Naive thymus-derived CD4-positive, alpha-beta T cell (primary cell): ENCODE results near the gene BCAS3. TPM values are rescaled to one million over a fixed set of nuclear protein-coding genes. Genes with fewer than 3 reads are reported as not detected.
A peak's percentile ranks its signal among the peaks of the same experiment; 100 is the strongest.

Experiments
- ATAC-seq: fragments of 150-1000 bp; cut with Tn5 transposase; 2 replicates; pipeline ENCODE4 v1.10.0; 2021; ENCODE audit warnings: mild to moderate bottlenecking, moderate library complexity
- CTCF ChIA-PET: fragments of 350-600 bp; sonication (Branson Sonifier 250); formaldehyde crosslinking; loops from one replicate; lab custom pipeline; 2021; ENCODE audit warnings: antibody characterized with exemption; lab: Charles Lee
- POLR2A ChIA-PET: fragments of 350-600 bp; sonication (Branson Sonifier 250); formaldehyde crosslinking; loops from one replicate; lab custom pipeline; 2021; ENCODE audit warnings: antibody characterized with exemption, inconsistent platforms; lab: Charles Lee
- DNase-seq, 9 donors: peaks; one replicate each; pipeline versions ENCODE4 v3.0.0 to v3.0.0-alpha.2; 2020 to 2022; ENCODE audit warnings: mixed read lengths in 1 of 9
- H3K27ac ChIP-seq: one replicate; pipeline ENCODE4 v1.7.0; 2013; ENCODE audit warnings: mild to moderate bottlenecking, low read depth, low read length, moderate library complexity
- H3K27me3 ChIP-seq, 2 donors: one replicate each; pipeline ENCODE4 v1.7.0; 2013; ENCODE audit warnings: low read length in 2 of 2, mild to moderate bottlenecking in 2 of 2, moderate library complexity in 2 of 2; ENCODE audit not compliant: control insufficient read depth in 2 of 2, insufficient read depth in 2 of 2
- H3K36me3 ChIP-seq, 3 experiments: 1 replicate in 2 of 3; 2 replicates in 1 of 3; pipeline ENCODE4 v1.7.0; 2013; ENCODE audit warnings: low read length in 3 of 3, mild to moderate bottlenecking in 3 of 3, moderate library complexity in 1 of 3; ENCODE audit not compliant: insufficient read depth in 3 of 3, control insufficient read depth in 2 of 3
- H3K4me1 ChIP-seq, 2 donors: one replicate each; pipeline ENCODE4 v1.7.0; 2013; ENCODE audit warnings: low read length in 2 of 2, mild to moderate bottlenecking in 2 of 2, moderate library complexity in 1 of 2; ENCODE audit not compliant: control insufficient read depth in 2 of 2, insufficient read depth in 2 of 2
- H3K4me3 ChIP-seq: 2 replicates; pipeline ENCODE4 v1.7.0; 2013; ENCODE audit warnings: mild to moderate bottlenecking, low read length
- H3K9me3 ChIP-seq, 3 experiments: 1 replicate in 2 of 3; 2 replicates in 1 of 3; pipeline ENCODE4 v1.7.0; 2013; ENCODE audit warnings: low read length in 3 of 3; ENCODE audit not compliant: control insufficient read depth in 2 of 3
- H3K27ac Mint-ChIP-seq, 9 donors: one replicate each; pipeline ENCODE4 v1.8.0; 2020 to 2022; ENCODE audit warnings: mixed read lengths in 9 of 9, mild to moderate bottlenecking in 8 of 9, moderate library complexity in 5 of 9, inconsistent platforms in 2 of 9
- H3K27me3 Mint-ChIP-seq, 5 donors: one replicate each; pipeline ENCODE4 v1.8.0; 2021 to 2022; ENCODE audit warnings: mixed read lengths in 5 of 5, mild to moderate bottlenecking in 1 of 5
- H3K36me3 Mint-ChIP-seq, 5 donors: one replicate each; pipeline ENCODE4 v1.8.0; 2020 to 2022; ENCODE audit warnings: mixed read lengths in 5 of 5, mild to moderate bottlenecking in 3 of 5, inconsistent platforms in 1 of 5
- H3K4me1 Mint-ChIP-seq, 7 donors: one replicate each; pipeline ENCODE4 v1.8.0; 2020 to 2022; ENCODE audit warnings: mixed read lengths in 7 of 7, mild to moderate bottlenecking in 3 of 7, inconsistent platforms in 1 of 7
- H3K4me3 Mint-ChIP-seq, 10 donors: one replicate each; pipeline ENCODE4 v1.8.0; 2020 to 2022; ENCODE audit warnings: mild to moderate bottlenecking in 10 of 10, mixed read lengths in 10 of 10, moderate library complexity in 6 of 10, inconsistent platforms in 2 of 10
- H3K9me3 Mint-ChIP-seq, 11 donors: one replicate each; pipeline ENCODE4 v1.8.0; 2020 to 2022; ENCODE audit warnings: mixed read lengths in 11 of 11, mild to moderate bottlenecking in 4 of 11, inconsistent platforms in 1 of 11, moderate library complexity in 1 of 11
- intact Hi-C, 2 donors: fragments of 100-400 bp; cut with micrococcal nuclease; formaldehyde crosslinking; loops; one replicate each; pipeline ENCODE4 v1.15.1; 2023
- polyA plus RNA-seq, 2 donors: library from polyadenylated mRNA; unstranded; fragments of 300-500 nt; fragmentation: Illumina TruSeq; gene quantifications; one replicate each; pipeline ENCODE4 v1.2.3, GENCODE V29; 2021
- total RNA-seq, 6 experiments: library from RNA in 5 of 6; stranded (reverse) in 5 of 6; gene quantifications; 1 replicate in 5 of 6; 2 replicates in 1 of 6; pipeline ENCODE4 v1.2.3 and lab custom pipeline; 2021 to 2026

The BCAS3 gene
- total and polyA plus RNA-seq, 7 experiments from 2014 or later, result 18.4 to 57.8 (median 37.5) TPM

DNA sequence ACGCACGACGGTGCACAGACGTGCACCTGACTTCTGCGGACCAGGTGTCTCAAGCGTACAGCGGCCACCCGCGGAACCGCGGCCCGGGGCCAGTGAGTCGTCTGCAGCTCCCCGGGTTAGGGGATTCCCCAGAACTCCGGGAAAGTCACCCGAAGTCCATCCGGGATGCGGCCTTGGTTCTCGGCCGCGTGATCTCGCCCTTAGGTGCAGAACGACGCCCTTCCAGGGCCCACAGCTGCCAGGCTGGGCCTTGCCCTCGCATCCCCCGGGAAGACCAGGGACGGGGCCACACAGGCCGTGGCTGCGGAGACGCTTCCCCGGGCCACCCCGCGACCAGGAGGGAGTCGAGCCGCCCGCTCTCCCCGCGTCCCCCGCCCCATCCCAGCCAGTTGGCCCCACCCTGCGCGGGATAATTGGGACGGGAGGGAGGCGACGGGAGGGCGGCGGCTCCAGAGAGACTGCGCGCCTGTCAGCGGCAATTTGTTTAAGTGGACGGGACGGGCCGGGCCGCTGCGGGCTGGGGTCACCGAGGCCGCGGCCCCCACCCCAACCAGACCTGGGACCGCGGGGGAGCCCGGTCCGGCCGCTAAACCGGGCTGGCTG is 718.4 kb downstream of the BCAS3 start:
- H3K27me3 ChIP-seq, result peaks cover 0 to 15% of the 10 kb centered on the region in 2 donors
- intact Hi-C loops, result no loop called here
- H3K27me3 Mint-ChIP-seq, result peaks cover 34 to 49% (median 37%) of the 10 kb centered on the region in 5 donors
- CTCF ChIA-PET, result no interaction called here
- no peaks in the 10 kb centered on the region for H3K36me3 ChIP-seq
- DNase-seq, result no peak
- no peak overlapping the region for H3K27ac Mint-ChIP-seq
- POLR2A ChIA-PET, result no interaction called here
- H3K27ac ChIP-seq, result no peak overlapping the region
- ATAC-seq, result no peak
- H3K4me3 Mint-ChIP-seq, result peak overlapping the region in 2 of 10 donors; percentile 18 to 47
- peaks cover 0 to 4% (median 0%) of the 10 kb centered on the region in 11 donors for H3K9me3 Mint-ChIP-seq
- H3K4me1 Mint-ChIP-seq, result peaks cover 10 to 22% (median 19%) of the 10 kb centered on the region in 7 donors
- no peaks in the 10 kb centered on the region for H3K9me3 ChIP-seq
- peaks cover 0 to 22% of the 10 kb centered on the region in 2 donors for H3K4me1 ChIP-seq
- H3K36me3 Mint-ChIP-seq, result peaks cover 0 to 12% (median 0%) of the 10 kb centered on the region in 5 donors
- H3K4me3 ChIP-seq, result no peak overlapping the region

DNA sequence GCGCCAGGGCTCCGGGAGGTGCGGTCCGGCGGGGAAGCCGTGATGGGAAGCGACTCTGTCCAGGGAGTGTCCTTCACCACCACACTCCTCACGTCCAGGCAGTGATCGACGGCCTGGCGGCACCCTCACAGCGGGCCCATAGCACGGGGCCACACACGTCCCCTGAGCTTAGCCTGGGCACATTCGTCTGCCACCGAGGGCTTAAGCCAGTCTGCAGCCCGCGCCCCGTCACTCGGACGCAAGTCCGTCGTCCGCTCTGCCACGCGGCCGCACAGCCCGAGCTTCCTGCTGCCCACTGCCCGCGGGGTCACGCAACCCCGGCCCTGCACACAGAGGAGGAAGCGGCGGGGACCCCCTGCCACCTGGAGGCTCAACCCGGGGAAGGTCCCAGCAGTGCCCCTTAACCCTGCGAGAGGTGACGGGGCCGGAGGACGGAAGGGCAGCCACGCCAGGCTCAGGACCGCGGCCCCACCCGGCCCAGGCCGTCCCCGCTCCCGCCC is 719.0 kb downstream of the BCAS3 start:
- intact Hi-C loops, result no loop called here
- Histone ChIP-seq H3K36me3 (no peaks in the 10 kb centered on the region), H3K27ac (no peak overlapping the region), H3K9me3 (no peaks in the 10 kb centered on the region), H3K27me3 (peaks cover 0 to 21% of the 10 kb centered on the region in 2 donors), H3K4me3 (no peak overlapping the region), H3K4me1 (peaks cover 0 to 26% of the 10 kb centered on the region in 2 donors)
- H3K4me1 Mint-ChIP-seq, result peaks cover 10 to 27% (median 25%) of the 10 kb centered on the region in 7 donors
- no peak for ATAC-seq
- H3K4me3 Mint-ChIP-seq, result no peak overlapping the region
- peaks cover 0 to 12% (median 0%) of the 10 kb centered on the region in 5 donors for H3K36me3 Mint-ChIP-seq
- peaks cover 0 to 4% (median 0%) of the 10 kb centered on the region in 11 donors for H3K9me3 Mint-ChIP-seq
- ChIA-PET POLR2A (no interaction called here), CTCF (no interaction called here)
- peaks cover 37 to 54% (median 43%) of the 10 kb centered on the region in 5 donors for H3K27me3 Mint-ChIP-seq
- DNase-seq, result no peak
- H3K27ac Mint-ChIP-seq, result no peak overlapping the region

DNA sequence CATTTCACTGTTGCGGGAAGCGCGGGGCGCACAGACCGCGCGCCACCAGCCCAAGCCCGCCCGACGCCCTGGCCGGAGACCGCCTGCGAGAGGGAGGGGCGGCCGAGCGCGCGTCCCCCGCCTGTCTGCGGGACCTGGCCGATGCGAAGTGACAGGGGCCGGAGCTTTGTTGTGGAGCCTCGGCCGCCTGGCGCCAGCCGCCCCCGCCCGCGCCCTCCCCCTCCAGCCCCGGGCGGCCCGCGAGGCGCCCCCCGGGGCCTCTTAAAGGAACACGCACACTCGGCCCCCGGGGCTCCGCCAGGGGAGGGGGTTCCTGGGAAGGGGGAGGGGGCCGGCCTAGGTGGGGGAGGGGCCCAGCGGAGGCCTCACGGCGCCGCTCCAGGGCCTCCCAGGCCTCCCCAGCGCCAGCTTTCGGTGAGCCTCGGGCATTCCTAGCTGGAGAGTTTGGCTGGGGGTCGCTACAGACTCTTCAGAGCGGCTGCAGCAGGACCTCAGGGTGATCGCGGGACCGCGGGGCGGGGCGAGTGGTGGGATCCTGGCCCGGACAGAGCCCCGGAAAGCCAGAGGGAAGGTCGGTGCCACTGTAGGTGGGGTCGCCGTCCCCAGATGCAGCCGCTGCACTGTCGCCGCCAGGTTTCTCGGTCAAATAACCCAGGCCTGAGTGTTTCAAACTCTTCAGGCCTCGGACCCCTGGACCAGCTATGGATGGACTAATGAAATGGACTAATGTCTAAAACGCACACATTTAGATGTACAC is 719.6 kb downstream of the BCAS3 start:
- H3K4me3 ChIP-seq, result no peak overlapping the region
- Mint-ChIP-seq H3K36me3 (peaks cover 0 to 8% (median 0%) of the 10 kb centered on the region in 5 donors), H3K27me3 (peaks cover 39 to 60% (median 46%) of the 10 kb centered on the region in 5 donors), H3K4me1 (peaks cover 10 to 30% (median 25%) of the 10 kb centered on the region in 7 donors), H3K9me3 (peaks cover 0 to 4% (median 0%) of the 10 kb centered on the region in 11 donors), H3K4me3 (peak overlapping the region in 5 of 10 donors; percentile 26 to 83 (median 60)), H3K27ac (no peak overlapping the region)
- DNase-seq (no peak), ATAC-seq (no peak)
- intact Hi-C loops, result no loop called here
- H3K4me1 ChIP-seq, result peaks cover 0 to 26% of the 10 kb centered on the region in 2 donors
- peaks cover 0 to 22% of the 10 kb centered on the region in 2 donors for H3K27me3 ChIP-seq
- H3K9me3 ChIP-seq, result no peaks in the 10 kb centered on the region
- ChIA-PET CTCF (interaction anchor here (0.6 kb wide), 1 partner anchor 463 kb away, joined by 3 read pairs; no protein-coding TSS in a partner anchor), POLR2A (no interaction called here)
- H3K27ac ChIP-seq, result no peak overlapping the region
- H3K36me3 ChIP-seq, result no peaks in the 10 kb centered on the region

DNA sequence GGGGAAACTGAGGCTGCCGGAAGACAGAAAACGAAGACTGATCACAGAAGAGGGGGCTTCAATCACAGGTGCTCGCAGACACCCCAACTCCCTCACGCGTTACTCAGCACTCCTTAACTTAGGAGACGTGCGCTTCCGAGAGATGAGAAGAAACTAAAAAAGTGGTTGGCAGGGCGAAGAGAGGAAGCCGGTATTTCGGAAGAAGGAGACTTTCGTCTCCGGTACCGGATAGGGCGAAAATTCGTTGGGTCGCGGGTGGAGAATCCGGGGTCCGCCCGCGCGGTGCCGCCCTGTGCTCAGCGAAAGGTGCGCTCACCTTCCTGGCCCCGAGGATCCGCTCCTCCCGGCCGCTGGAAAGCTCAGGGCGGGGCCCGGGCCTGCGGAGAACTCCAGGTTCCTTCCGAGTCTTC is 721.1 kb downstream of the BCAS3 start:
- no peak for DNase-seq
- peaks cover 24 to 44% (median 40%) of the 10 kb centered on the region in 7 donors for H3K4me1 Mint-ChIP-seq
- H3K9me3 ChIP-seq, result no peaks in the 10 kb centered on the region
- no peaks in the 10 kb centered on the region for H3K36me3 ChIP-seq
- peaks cover 0 to 3% (median 0%) of the 10 kb centered on the region in 5 donors for H3K36me3 Mint-ChIP-seq
- peaks cover 6 to 30% of the 10 kb centered on the region in 2 donors for H3K4me1 ChIP-seq
- POLR2A ChIA-PET, result no interaction called here
- CTCF ChIA-PET, result no interaction called here
- intact Hi-C loops, result no loop called here
- H3K9me3 Mint-ChIP-seq, result peaks cover 0 to 4% (median 0%) of the 10 kb centered on the region in 11 donors
- H3K4me3 ChIP-seq, result no peak overlapping the region
- peak overlapping the region; percentile 64 to 84 (median 78) for H3K4me3 Mint-ChIP-seq
- ATAC-seq, result no peak
- H3K27me3 ChIP-seq, result peaks cover 0 to 26% of the 10 kb centered on the region in 2 donors
- H3K27ac ChIP-seq, result no peak overlapping the region
- H3K27ac Mint-ChIP-seq, result peak overlapping the region in 1 of 9 donors; percentile 85
- H3K27me3 Mint-ChIP-seq, result peaks cover 49 to 67% (median 56%) of the 10 kb centered on the region in 5 donors

DNA sequence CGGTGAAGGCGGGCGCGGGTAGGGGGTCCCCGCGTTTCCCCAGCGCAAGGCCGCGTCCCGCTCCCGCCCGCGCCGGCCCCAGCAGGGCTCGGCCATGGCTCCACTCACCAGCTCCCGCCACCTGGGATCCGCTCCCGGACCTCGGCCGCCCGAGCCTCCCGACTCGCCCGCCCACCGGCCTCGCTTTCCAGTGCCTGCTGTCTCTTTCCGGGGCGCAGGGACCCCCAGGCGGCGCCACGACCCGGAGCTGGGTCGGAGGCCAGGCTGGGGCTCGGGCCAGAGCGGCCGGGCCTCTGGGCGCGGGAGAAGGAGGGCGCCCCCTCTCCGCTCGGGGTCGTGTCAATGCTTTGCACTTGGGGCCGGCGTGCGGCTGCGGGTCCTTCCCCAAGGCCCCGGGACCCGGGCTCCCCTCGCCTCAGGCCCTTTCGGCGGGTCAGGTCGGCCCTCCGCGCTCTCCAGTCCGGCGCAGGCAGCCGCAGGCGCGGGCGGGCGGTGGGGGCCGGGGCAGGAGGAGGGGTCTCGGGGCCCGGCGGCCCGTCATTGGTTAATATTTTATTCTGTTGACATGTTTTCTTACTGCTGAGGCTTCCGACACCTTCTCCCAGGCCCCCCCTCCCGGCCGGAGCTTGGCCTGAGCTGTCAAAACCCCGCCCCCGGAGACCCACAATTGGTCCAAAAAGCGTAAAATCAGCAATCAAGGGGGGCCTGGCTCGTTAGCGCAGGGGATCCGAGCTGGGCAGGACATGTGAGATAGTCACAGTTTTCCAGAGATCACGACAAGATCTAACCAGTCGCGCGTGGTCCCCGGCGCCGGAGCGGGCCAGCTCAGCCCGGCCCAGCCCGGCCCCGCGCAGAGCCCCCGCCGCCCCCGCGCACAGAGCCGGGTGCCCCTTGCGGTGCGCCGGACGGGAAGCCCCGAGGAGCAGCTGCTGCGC is 721.7 kb downstream of the BCAS3 start, which contains the start of gene TBX2:
Gene TBX2 (plus strand): TSS at position 713 of the 935 bp plus-strand sequence. CDS start 334 bp downstream, outside the sequence.
- POLR2A ChIA-PET, result no interaction called here

More for the DNA sequence above, 721.7 kb downstream of the BCAS3 start, which contains the start of gene TBX2:
- peak within 1 kb of the TSS; percentile 64 to 84 (median 78) for H3K4me3 Mint-ChIP-seq
- peaks cover 53 to 70% (median 62%) of the 10 kb centered on the region in 5 donors for H3K27me3 Mint-ChIP-seq
- H3K36me3 ChIP-seq, result no peaks in the 10 kb centered on the region
- H3K27ac Mint-ChIP-seq, result peak within 1 kb of the TSS in 1 of 9 donors; percentile 85
- H3K4me1 ChIP-seq, result peaks cover 12 to 36% of the 10 kb centered on the region in 2 donors
- H3K36me3 Mint-ChIP-seq, result peaks cover 0 to 3% (median 0%) of the 10 kb centered on the region in 5 donors
- DNase-seq (no peak), ATAC-seq (no peak)
- peaks cover 27 to 50% (median 44%) of the 10 kb centered on the region in 7 donors for H3K4me1 Mint-ChIP-seq
- CTCF ChIA-PET, result no interaction called here
- H3K9me3 ChIP-seq, result no peaks in the 10 kb centered on the region
- H3K27ac ChIP-seq, result no peak within 1 kb of the TSS
- H3K9me3 Mint-ChIP-seq, result peaks cover 0 to 4% (median 0%) of the 10 kb centered on the region in 11 donors
- intact Hi-C loops, result no loop called here
- H3K4me3 ChIP-seq, result no peak within 1 kb of the TSS
- peaks cover 0 to 31% of the 10 kb centered on the region in 2 donors for H3K27me3 ChIP-seq
